Loucy (cell line): Measurements from ENCODE around the gene SEL1L3.

Experiments used
- CTCF ChIP-seq: fragments of 200-600 bp; sonication (generic); conservative IDR thresholded peaks from 2 replicates; pipeline ENCODE4 v1.5.1; 2014; ENCODE audit warnings: mild to moderate bottlenecking, antibody characterized with exemption, low read length
- EZH2phosphoT487 ChIP-seq: fragments of 200-600 bp; IDR thresholded peaks from 2 replicates; pipeline ENCODE4 v1.6.1; 2018; ENCODE audit warnings: antibody characterized with exemption, mild to moderate bottlenecking, moderate library complexity, borderline replicate concordance

GRCh38 chr4:25857851-25858400 lies 4.9 kb downstream of the SEL1L3 start:
- TF ChIP-seq CTCF (no peak), EZH2phosphoT487 (no peak)
